Stomach smooth muscle (tissue), 2 donors: Measurements from ENCODE around the gene USH2A.
"Not testable (repeated sequence)": the region's sequence is repeated elsewhere in the genome, so short reads cannot be mapped to it uniquely, and the experiment has no call there.

Experiments used
- H3K27ac ChIP-seq: one replicate; pipeline ENCODE4 v1.7.0; 2013; ENCODE audit warnings: mild to moderate bottlenecking, low read length, inconsistent platforms
- H3K27me3 ChIP-seq, 2 donors: one replicate each; pipeline ENCODE4 v1.7.0; 2013; ENCODE audit warnings: low read length in 2 of 2; ENCODE audit not compliant: insufficient read depth in 2 of 2, control insufficient read depth in 1 of 2
- H3K36me3 ChIP-seq, 2 donors: one replicate each; pipeline ENCODE4 v1.7.0; 2013; ENCODE audit warnings: low read length in 2 of 2; ENCODE audit not compliant: control insufficient read depth in 2 of 2, insufficient read depth in 2 of 2
- H3K4me1 ChIP-seq: one replicate; pipeline ENCODE4 v1.7.0; 2013; ENCODE audit warnings: low read length; ENCODE audit not compliant: control insufficient read depth, insufficient read depth
- H3K4me3 ChIP-seq, 2 donors: one replicate each; pipeline ENCODE4 v1.7.0; 2013; ENCODE audit warnings: low read length in 2 of 2
- H3K9ac ChIP-seq, 2 donors: one replicate each; pipeline ENCODE4 v1.7.0; 2013; ENCODE audit warnings: low read length in 2 of 2, mild to moderate bottlenecking in 1 of 2
- H3K9me3 ChIP-seq, 2 donors: one replicate each; pipeline ENCODE4 v1.7.0; 2013; ENCODE audit warnings: low read length in 2 of 2; ENCODE audit not compliant: control insufficient read depth in 2 of 2
- donor health status: healthy.
- donor health status: Pancreatic carcinoma.

Gene USH2A

GRCh38 chr1:216410026-216410425 is 13.2 kb downstream of the USH2A start:
- H3K36me3 ChIP-seq, result no peaks in the 10 kb centered on the region
- no peak overlapping the region for H3K4me3 ChIP-seq
- H3K9me3 ChIP-seq, result no peaks in the 10 kb centered on the region
- no peak overlapping the region for H3K9ac ChIP-seq
- no peak overlapping the region for H3K27ac ChIP-seq
- no peaks in the 10 kb centered on the region for H3K4me1 ChIP-seq
- no peaks in the 10 kb centered on the region for H3K27me3 ChIP-seq

- Histone ChIP-seq H3K27ac (no peak overlapping the region), H3K27me3 (no peaks in the 10 kb centered on the region), H3K9ac (no peak overlapping the region), H3K36me3 (no peaks in the 10 kb centered on the region), H3K4me3 (no peak overlapping the region), H3K9me3 (no peaks in the 10 kb centered on the region), H3K4me1 (no peaks in the 10 kb centered on the region)
Measured at GRCh38 chr1:216390956-216391355, 32.3 kb downstream of the USH2A start.

- no peak overlapping the region for H3K9ac ChIP-seq
- H3K4me3 ChIP-seq, result no peak overlapping the region
- H3K36me3 ChIP-seq, result no peaks in the 10 kb centered on the region
- no peaks in the 10 kb centered on the region for H3K4me1 ChIP-seq
- H3K9me3 ChIP-seq, result no peaks in the 10 kb centered on the region
- no peaks in the 10 kb centered on the region for H3K27me3 ChIP-seq
- H3K27ac ChIP-seq, result no peak overlapping the region
Measured at GRCh38 chr1:216389774-216390173, 33.5 kb downstream of the USH2A start.

- Histone ChIP-seq H3K9ac (no peak overlapping the region), H3K27ac (no peak overlapping the region), H3K9me3 (no peaks in the 10 kb centered on the region), H3K36me3 (no peaks in the 10 kb centered on the region), H3K4me1 (no peaks in the 10 kb centered on the region), H3K27me3 (no peaks in the 10 kb centered on the region), H3K4me3 (no peak overlapping the region)
Measured at GRCh38 chr1:216388558-216388957, 34.7 kb downstream of the USH2A start.

- Histone ChIP-seq H3K4me1 (no peaks in the 10 kb centered on the region), H3K27me3 (no peaks in the 10 kb centered on the region), H3K4me3 (no peak overlapping the region), H3K9me3 (no peaks in the 10 kb centered on the region), H3K9ac (no peak overlapping the region), H3K36me3 (no peaks in the 10 kb centered on the region), H3K27ac (no peak overlapping the region)
Measured at GRCh38 chr1:216387782-216388181, 35.5 kb downstream of the USH2A start.

GRCh38 chr1:216379441-216379840 is 43.8 kb downstream of the USH2A start:
- no peak overlapping the region for H3K27ac ChIP-seq
- no peaks in the 10 kb centered on the region for H3K36me3 ChIP-seq
- H3K9ac ChIP-seq, result no peak overlapping the region
- H3K4me1 ChIP-seq, result no peaks in the 10 kb centered on the region
- H3K27me3 ChIP-seq, result no peaks in the 10 kb centered on the region
- H3K9me3 ChIP-seq, result no peaks in the 10 kb centered on the region
- H3K4me3 ChIP-seq, result no peak overlapping the region

- Histone ChIP-seq H3K27me3 (no peaks in the 10 kb centered on the region), H3K36me3 (no peaks in the 10 kb centered on the region), H3K4me1 (no peaks in the 10 kb centered on the region), H3K27ac (no peak overlapping the region), H3K9ac (no peak overlapping the region), H3K4me3 (no peak overlapping the region), H3K9me3 (no peaks in the 10 kb centered on the region)
Measured at GRCh38 chr1:216368249-216368648, 55.0 kb downstream of the USH2A start.

- Histone ChIP-seq H3K4me1 (no peaks in the 10 kb centered on the region), H3K36me3 (no peaks in the 10 kb centered on the region), H3K4me3 (no peak overlapping the region), H3K9me3 (no peaks in the 10 kb centered on the region), H3K27me3 (no peaks in the 10 kb centered on the region), H3K27ac (no peak overlapping the region), H3K9ac (no peak overlapping the region)
Measured at GRCh38 chr1:216366979-216367378, 56.3 kb downstream of the USH2A start.

- Histone ChIP-seq H3K9me3 (no peaks in the 10 kb centered on the region), H3K27ac (no peak overlapping the region), H3K4me1 (no peaks in the 10 kb centered on the region), H3K27me3 (no peaks in the 10 kb centered on the region), H3K9ac (no peak overlapping the region), H3K4me3 (no peak overlapping the region), H3K36me3 (no peaks in the 10 kb centered on the region)
Measured at GRCh38 chr1:216356945-216357344, 66.3 kb downstream of the USH2A start.

- H3K9me3 ChIP-seq, result no peaks in the 10 kb centered on the region
- no peak overlapping the region for H3K27ac ChIP-seq
- H3K27me3 ChIP-seq, result no peaks in the 10 kb centered on the region
- H3K4me3 ChIP-seq, result no peak overlapping the region
- no peak overlapping the region for H3K9ac ChIP-seq
- H3K4me1 ChIP-seq, result no peaks in the 10 kb centered on the region
- no peaks in the 10 kb centered on the region for H3K36me3 ChIP-seq
Measured at GRCh38 chr1:216350186-216350585, 73.1 kb downstream of the USH2A start.

GRCh38 chr1:216346526-216346925 is 76.7 kb downstream of the USH2A start:
- Histone ChIP-seq H3K27ac (no peak overlapping the region), H3K36me3 (no peaks in the 10 kb centered on the region), H3K27me3 (no peaks in the 10 kb centered on the region), H3K4me1 (no peaks in the 10 kb centered on the region), H3K9me3 (no peaks in the 10 kb centered on the region), H3K9ac (no peak overlapping the region), H3K4me3 (no peak overlapping the region)

GRCh38 chr1:216340542-216340941 is 82.7 kb downstream of the USH2A start:
- not testable (repeated sequence) for H3K27ac ChIP-seq, H3K27me3 ChIP-seq, H3K36me3 ChIP-seq, H3K9me3 ChIP-seq, H3K4me3 ChIP-seq, H3K4me1 ChIP-seq, H3K9ac ChIP-seq
